Fibroblast of pulmonary artery (primary cell): ENCODE results near the gene PRIMA1.
A peak's percentile ranks its signal among the peaks of the same experiment; 100 is the strongest.

Experiments used
- DNase-seq: peaks from one replicate; pipeline ENCODE4 v3.0.0-alpha.2; 2010; ENCODE audit warnings: low read depth
- H3K4me3 ChIP-seq: replicated peaks from 2 replicates; pipeline ENCODE4 v1.5.1; 2011; ENCODE audit warnings: low read depth, mild to moderate bottlenecking, control low read depth, low read length, moderate library complexity
- CTCF ChIP-seq: IDR thresholded peaks from 2 replicates; pipeline ENCODE4 v1.5.1; 2011; ENCODE audit warnings: mild to moderate bottlenecking, control low read depth, low read length, inconsistent platforms; ENCODE audit errors: missing control alignments

The PRIMA1 gene

DNA sequence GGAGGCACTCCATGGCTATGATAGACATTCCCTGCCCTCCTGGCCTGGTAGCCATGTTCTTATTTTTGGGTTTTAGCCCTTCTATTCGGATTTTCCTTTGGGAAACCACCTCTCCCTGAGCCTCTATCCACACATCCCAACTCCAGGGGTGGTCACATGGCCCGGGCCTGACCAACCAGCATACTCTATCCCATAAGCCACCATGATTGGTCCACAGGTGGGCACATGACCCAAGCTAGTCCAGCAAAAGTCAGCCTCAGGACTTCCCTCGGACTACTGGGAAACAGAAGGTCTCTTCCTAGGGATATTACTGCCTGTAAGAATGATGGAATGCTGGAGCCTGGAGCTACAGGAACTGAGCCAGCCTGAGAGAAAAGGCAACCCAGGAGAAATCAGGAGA, 12.5 kb downstream of the PRIMA1 start:
- DNase-seq, result no peak
- no peak for TF ChIP-seq CTCF
- H3K4me3 ChIP-seq, result no peak overlapping the region

GRCh38 chr14:93775158-93775557, 13.1 kb downstream of the PRIMA1 start:
- no peak for DNase-seq
- no peak for TF ChIP-seq CTCF
- H3K4me3 ChIP-seq, result no peak overlapping the region

DNA sequence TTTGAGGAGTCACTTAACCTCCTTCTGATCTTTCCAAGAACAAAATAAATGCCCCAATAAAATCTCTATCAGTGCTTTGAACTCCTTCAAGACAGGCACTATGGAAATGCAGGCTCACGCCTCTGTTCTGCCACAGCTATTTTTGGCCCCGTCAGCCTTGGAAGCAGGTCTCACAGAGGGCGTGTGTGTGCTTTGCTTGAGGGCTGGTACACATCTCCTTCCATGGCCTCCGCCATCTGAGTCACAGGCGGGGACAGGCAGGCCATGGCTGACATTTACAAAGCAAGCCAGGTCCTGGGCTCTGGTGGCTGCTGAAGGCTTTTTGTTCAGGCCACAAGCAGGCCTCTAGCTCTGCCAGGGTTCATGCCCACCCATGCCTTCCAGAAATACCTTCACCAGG, 16.0 kb downstream of the PRIMA1 start:
- TF ChIP-seq CTCF, result no peak
- DNase-seq, result no peak
- no peak overlapping the region for H3K4me3 ChIP-seq

DNA sequence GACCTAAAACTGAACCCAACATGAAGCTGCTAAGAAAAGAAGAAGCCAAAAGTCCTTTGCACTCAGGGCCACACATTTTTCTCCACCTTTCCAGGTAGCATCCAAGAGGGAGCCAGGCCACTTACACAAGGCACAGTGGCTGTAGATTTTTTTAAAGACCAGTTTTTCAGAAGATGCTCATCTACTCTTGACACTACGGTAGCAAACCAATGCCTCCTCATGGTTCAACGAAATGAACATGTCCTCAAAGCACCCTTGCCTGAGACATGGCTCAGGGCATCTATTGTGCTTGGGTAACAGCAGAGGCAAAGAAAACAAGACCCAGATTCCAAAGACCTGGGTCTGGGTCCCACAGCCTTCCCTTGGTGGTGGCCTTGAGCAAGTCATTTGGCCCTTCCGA, 22.3 kb downstream of the PRIMA1 start:
- no peak overlapping the region for H3K4me3 ChIP-seq
- TF ChIP-seq CTCF, result no peak
- no peak for DNase-seq

GRCh38 chr14:93765155-93765554, 23.1 kb downstream of the PRIMA1 start:
- no peak for DNase-seq
- TF ChIP-seq CTCF, result no peak
- H3K4me3 ChIP-seq, result no peak overlapping the region

DNA sequence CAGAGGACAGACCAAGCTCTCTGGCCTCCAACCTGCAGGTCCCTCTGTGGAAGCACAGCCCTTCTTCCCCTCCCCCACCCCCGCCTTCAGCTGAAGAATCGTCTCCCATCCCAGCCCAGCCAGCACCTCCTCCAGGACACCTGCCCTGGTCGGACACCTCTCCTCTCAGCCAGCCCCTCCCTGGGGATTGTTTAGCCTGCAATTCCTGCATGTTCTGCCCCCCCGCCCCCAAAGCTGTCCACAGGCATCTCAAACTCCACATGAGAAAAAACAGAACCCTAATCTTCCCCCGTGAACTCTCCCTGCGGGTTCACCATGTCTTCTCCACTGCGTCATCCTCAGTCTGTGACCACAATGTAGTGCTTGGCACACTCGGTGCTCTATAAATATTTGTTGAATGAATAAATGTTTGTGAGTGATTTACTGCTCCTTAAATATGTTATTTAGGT, 24.1 kb downstream of the PRIMA1 start:
- TF ChIP-seq CTCF, result no peak
- peak; percentile 1 for DNase-seq
- no peak overlapping the region for H3K4me3 ChIP-seq

DNA sequence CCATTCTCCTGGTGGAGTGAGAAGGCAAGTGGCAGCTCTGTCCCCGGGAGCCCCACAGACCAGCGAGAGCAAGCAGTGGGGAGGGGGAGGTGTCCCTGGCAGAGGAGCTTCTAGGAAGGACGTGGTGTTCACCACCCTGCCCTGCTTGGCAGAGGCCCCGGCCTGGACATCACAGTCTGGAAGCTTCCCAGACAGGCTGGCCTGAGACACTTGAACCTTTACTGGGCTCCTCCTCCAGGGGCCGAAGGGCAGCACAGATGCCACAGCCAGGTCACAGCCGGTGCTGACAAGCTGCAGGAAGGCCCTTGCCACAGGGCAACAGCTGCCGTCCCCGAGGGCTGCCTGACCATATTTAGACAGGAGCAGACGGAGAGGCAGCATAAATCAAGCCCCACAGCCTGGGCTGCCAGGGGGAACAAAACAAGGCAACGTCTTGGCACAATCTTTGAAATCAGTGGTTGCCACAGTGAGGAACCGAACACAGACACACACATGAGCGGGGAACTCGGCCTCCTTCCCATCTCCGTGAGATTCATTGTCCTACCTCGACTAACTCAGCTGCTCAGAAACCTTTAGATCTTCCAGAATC, 28.5 kb downstream of the PRIMA1 start:
- no peak for TF ChIP-seq CTCF
- DNase-seq, result no peak
- H3K4me3 ChIP-seq, result no peak overlapping the region
